GM18870 (cell line): ENCODE data around the gene TTC39A.
"Not testable (repeated sequence)": the region's sequence is repeated elsewhere in the genome, so short reads cannot be mapped to it uniquely, and the experiment has no call there.

Experiments
- ATAC-seq: cut with Tn5 transposase; IDR thresholded peaks from one replicate; pipeline ENCODE4 v1.9.1; 2021; ENCODE audit warnings: moderate library complexity; ENCODE audit not compliant: unreplicated experiment

TTC39A gene

GRCh38 chr1:51272916-51273315, 57.4 kb downstream of the TTC39A start:
- no peak for ATAC-seq

DNA sequence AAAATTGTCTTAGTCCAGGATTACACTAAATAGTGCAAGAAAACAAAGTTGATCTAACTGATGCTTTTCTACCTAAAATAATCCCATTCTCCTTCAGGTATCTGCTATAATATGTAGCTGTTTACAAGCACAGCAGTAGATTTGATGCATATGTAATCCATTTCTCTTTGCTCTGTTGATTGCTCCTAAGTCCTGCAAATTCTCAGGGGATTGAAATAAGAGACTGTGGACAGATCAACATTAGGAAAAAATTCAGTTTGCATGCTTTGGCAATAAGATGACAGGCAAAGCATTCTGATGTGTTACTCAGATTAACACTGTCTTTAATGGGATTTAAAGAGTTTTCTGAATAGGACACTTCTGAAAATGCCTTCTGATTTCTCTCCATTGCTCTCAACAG, 59.6 kb downstream of the TTC39A start:
- no peak for ATAC-seq

- no peak for ATAC-seq
Measured at GRCh38 chr1:51268634-51269033, 61.7 kb downstream of the TTC39A start.

DNA sequence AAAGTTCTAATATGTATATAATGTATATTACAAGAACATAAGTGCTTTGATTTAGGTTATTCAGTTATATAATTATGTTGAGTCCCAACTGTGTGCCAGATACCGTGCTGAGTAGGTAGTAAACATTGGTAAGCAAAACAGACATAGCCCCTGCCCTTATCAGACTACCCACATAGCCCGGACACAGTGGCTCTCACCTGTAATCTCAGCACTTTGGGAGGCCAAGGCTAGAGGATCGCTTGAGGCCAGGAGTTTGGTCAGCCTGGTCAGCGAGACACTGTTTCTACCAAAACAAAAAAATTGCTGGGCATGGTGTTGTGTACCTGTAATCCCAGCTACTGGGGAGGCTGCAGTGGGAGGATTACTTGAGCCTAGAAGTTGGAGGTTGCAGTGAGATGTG, 63.6 kb downstream of the TTC39A start:
- ATAC-seq = no peak

DNA sequence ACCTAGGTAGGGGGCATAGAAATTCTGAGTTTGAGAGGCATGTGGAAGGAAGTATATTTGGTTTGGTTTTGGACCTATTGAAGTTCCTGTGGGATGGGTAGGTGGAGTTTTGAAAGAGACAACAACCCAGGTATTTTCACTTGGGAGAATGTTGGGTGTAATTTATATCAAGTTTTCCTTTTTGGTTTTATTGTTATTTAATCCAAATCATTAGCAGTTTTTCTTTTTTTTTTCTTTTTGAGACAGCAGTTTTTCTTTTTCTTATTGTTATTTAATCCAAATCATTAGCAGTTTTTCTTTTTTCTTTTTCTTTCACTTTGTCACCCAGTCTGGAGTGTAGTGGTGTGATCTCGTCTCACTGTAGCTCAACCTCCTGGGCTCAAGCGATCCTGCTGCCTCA, 64.2 kb downstream of the TTC39A start:
- ATAC-seq = no peak

GRCh38 chr1:51265618-51266017, 64.7 kb downstream of the TTC39A start:
- no peak for ATAC-seq

DNA sequence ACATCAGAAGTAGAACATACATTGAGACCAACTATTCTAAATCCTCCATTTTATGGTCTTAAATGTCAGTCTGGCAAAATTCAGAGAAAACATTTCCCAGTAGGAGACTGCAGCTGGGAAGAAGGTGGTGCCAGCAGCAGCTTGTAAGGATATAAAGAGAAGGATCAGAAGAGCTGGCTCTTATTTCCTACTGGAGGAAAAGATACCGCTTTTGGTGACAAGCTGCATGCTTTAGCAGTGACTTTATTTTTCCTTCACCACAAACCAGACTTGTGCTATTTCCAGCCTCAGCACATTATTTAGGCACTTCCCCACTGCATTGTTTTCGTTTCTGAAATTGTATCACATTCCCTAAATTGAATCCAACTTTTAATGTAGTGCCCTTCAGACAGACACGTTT, 65.9 kb downstream of the TTC39A start:
- ATAC-seq = no peak

GRCh38 chr1:51263147-51263877, 67.0 kb downstream of the TTC39A start:
- no peak for ATAC-seq

- ATAC-seq = no peak
Measured at GRCh38 chr1:51255331-51255730, 75.0 kb downstream of the TTC39A start.

GRCh38 chr1:51253691-51254090, 76.7 kb downstream of the TTC39A start:
- no peak for ATAC-seq

DNA sequence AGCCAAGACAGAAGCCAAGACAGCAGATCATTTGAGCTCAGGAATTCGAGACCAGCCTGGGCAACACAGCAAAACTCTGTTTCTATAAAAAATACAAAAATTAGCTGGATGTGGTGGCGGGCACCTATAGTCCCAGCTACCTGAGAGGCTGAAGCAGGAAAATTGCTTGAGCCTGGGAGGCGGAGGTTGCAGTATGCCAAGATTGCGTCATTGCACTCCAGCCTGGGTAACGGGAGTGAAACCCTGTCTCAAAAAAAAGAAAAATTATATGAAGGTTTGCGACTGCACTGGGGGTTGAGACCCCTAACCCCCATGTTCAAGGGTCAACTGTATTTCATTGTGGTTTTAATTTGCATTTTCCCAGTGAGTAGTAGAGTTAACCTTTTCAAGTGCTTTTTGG, 78.0 kb downstream of the TTC39A start:
- ATAC-seq = no peak

DNA sequence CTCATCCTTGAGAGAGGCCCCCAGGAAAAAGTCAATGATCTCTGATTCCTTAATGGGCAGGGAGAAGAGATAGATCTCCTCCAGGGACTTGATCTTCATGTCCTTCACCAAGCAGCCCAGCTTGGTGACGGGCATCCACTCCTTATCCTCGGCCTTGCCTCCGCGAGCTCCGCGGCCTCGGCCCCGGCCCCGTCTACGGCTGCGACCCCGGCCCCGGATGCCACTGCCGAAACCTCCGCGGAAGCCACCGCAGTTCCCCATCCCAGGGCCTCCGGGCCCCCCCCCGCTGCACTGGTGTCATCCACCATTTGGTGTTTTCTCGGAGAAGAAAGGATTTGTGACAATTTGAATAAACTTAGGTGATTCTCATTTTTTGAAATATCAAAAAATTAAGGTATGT, 79.2 kb downstream of the TTC39A start:
- ATAC-seq = not testable (repeated sequence)

- not testable (repeated sequence) for ATAC-seq
Measured at GRCh38 chr1:51250729-51251128, 79.6 kb downstream of the TTC39A start.

GRCh38 chr1:51249445-51249844, 80.9 kb downstream of the TTC39A start:
- no peak for ATAC-seq

DNA sequence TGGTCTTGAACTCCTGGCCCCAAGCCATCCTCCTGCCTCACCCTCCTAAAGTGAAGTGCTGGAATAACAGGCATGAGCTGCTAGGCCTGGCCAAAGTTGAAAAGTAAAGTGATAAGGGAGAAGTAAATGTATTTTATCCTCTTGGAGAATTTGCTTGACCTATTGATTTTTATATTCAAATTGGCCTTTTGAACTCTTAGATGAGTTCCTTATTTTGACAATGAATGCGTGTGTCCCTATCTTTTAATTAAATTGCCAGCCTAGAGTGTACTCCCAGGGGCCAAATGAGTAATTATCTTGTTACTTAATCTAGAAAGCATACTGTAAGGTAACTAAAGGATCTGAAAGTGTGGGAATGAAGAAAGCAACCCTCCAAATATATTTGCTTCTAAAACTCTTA, 82.9 kb downstream of the TTC39A start:
- no peak for ATAC-seq

GRCh38 chr1:51247022-51247421, 83.3 kb downstream of the TTC39A start:
- ATAC-seq = peak; percentile 85

GRCh38 chr1:51242546-51242945, 87.8 kb downstream of the TTC39A start:
- ATAC-seq = no peak

DNA sequence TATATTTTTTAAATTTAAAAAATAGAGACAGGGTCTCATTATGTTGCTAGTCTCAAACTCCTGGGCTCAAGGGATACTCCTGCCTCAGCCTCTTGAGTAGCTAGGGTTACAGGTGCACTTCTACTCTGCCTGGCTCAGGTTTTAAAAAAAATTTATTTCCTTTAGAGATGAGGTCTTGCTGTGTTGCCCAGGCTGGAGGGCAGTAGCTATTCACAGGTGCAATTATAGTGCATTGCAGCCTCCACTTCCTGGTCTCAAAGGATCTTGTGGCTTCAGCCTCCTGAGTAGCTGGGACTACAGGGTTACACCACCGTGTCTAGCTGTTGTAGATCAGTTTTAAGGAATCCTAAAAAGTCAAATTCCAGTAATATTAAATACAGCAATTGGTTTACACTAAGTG, 89.2 kb downstream of the TTC39A start:
- no peak for ATAC-seq

DNA sequence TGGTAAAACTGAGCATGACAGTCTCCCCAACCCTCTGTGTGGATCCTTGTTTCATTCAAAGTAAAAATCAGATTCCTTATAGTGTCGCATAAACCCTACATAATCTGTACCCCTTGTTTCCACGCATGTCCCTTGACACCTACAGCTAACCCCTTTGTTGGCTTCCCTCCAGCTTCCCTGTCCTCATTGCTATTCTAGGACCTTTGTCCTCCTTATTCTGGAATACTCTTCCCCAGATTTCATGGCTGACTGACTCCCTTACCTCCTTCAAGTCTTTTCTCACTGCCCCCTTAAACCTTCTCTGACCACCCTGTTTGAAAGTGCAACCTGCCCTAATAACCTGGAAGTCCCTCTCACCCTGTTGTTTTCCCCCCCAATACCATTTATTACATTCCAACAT, 90.3 kb downstream of the TTC39A start:
- no peak for ATAC-seq

DNA sequence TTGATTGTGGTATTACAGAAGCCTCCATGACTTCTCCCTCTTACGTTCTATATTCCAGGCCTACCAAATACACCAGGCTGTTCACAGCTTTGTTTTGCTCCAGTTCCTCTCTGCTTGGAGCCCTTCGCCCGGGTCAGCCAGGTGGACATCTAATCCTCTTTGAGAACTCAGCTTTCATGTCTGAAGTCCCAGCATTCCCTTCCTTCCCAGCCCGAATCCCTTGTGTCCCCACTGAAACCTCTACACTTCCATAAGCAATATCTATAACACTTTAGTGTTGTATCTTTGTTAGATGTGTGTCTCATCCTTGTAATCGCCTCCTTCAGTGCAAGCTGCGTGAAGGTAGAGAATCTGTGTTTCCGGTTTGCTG, 92.3 kb downstream of the TTC39A start:
- ATAC-seq = no peak

- ATAC-seq = no peak
Measured at GRCh38 chr1:51237351-51238033, 92.9 kb downstream of the TTC39A start.
